HepG2 (cell line): ENCODE results near the gene APLF. TPM values are rescaled to one million over a fixed set of nuclear protein-coding genes. Genes with fewer than 3 reads are reported as not detected.

Experiments
- AGO1 ChIP-seq: fragments of 200-400 bp; formaldehyde crosslinking; IDR thresholded peaks from 2 replicates; pipeline ENCODE4 v1.6.1; 2017; ENCODE audit warnings: mild to moderate bottlenecking, low read depth, low read length, moderate library complexity; ENCODE audit not compliant: poor library complexity, severe bottlenecking
- BORCS8-MEF2B ChIP-seq: sonication (generic); formaldehyde crosslinking; IDR thresholded peaks from 2 replicates; pipeline ENCODE4 v1.8.0; 2022; ENCODE audit warnings: mild to moderate bottlenecking, missing genetic modification reagents
- CAMTA2 ChIP-seq: sonication (generic); formaldehyde crosslinking; IDR thresholded peaks from 2 replicates; pipeline ENCODE4 v1.4.0; 2020; ENCODE audit warnings: mild to moderate bottlenecking, missing genetic modification reagents, borderline replicate concordance
- DNMT3B ChIP-seq: conservative IDR thresholded peaks from 2 replicates; pipeline ENCODE4 v1.6.1; 2016; ENCODE audit warnings: missing biosample characterization, control low read depth
- ETV5 ChIP-seq: IDR thresholded peaks from 2 replicates; pipeline ENCODE4 v1.6.1; 2018; ENCODE audit warnings: missing biosample characterization, missing genetic modification reagents, inconsistent platforms, borderline replicate concordance
- HES4 ChIP-seq: sonication (generic); formaldehyde crosslinking; IDR thresholded peaks from 2 replicates; pipeline ENCODE4 v1.9.0; 2021; ENCODE audit warnings: mild to moderate bottlenecking, missing genetic modification reagents, borderline replicate concordance
- HOXA9 ChIP-seq: sonication (generic); formaldehyde crosslinking; IDR thresholded peaks from 2 replicates; pipeline ENCODE4 v1.8.1; 2022; ENCODE audit warnings: missing genetic modification reagents, mild to moderate bottlenecking, moderate library complexity, borderline replicate concordance
- KLF11 ChIP-seq: IDR thresholded peaks from 2 replicates; pipeline ENCODE4 v1.6.1; 2016; ENCODE audit warnings: missing compliant biosample characterization
- RBAK ChIP-seq: sonication (generic); formaldehyde crosslinking; IDR thresholded peaks from 2 replicates; pipeline ENCODE4 v1.5.1; 2020; ENCODE audit warnings: mild to moderate bottlenecking, missing genetic modification reagents
- ZBTB42 ChIP-seq: sonication (generic); formaldehyde crosslinking; IDR thresholded peaks from 2 replicates; pipeline ENCODE4 v1.5.0; 2020; ENCODE audit warnings: mild to moderate bottlenecking, missing genetic modification reagents
- ZNF253 ChIP-seq: sonication (generic); formaldehyde crosslinking; IDR thresholded peaks from 2 replicates; pipeline ENCODE4 v1.8.0; 2022; ENCODE audit warnings: mild to moderate bottlenecking, missing genetic modification reagents, borderline replicate concordance
- ZNF737 ChIP-seq: sonication (generic); formaldehyde crosslinking; IDR thresholded peaks from 2 replicates; pipeline ENCODE4 v1.5.0; 2020; ENCODE audit warnings: missing genetic modification reagents, mild to moderate bottlenecking, borderline replicate concordance
- polyA plus RNA-seq, 8 experiments: library from polyadenylated mRNA; depleted of rRNA in 3 of 8; stranded (reverse) in 7 of 8; unstranded in 1 of 8; fragments of >200 nt; fragmentation: Illumina TruSeq in 4 of 8; extraction: Trizol in 4 of 8; gene quantifications; 2 replicates each; pipeline versions ENCODE4 v1.2.1 to v1.2.3, GENCODE V29; 2011 to 2016; ENCODE audit warnings: low read depth in 4 of 8, missing spikeins in 1 of 8, mixed read lengths in 1 of 8; ENCODE audit not compliant: insufficient read depth in 1 of 8
- total RNA-seq, 5 experiments: library from RNA; depleted of rRNA; stranded (reverse); fragments of >200 nt; fragmentation: Illumina TruSeq; extraction: Trizol; gene quantifications; 2 replicates each; pipeline ENCODE4 v1.2.3, GENCODE V29; 2016; ENCODE audit warnings: low read depth in 1 of 5
- TF ChIP-seq, protein P1 (sequence below): sonication (generic); formaldehyde crosslinking; IDR thresholded peaks from 2 replicates; pipeline ENCODE4 v1.4.0; 2020; ENCODE audit warnings: missing genetic modification reagents
- TF ChIP-seq, protein P2 (sequence below): sonication (generic); formaldehyde crosslinking; IDR thresholded peaks from 2 replicates; pipeline ENCODE4 v1.5.0; 2020; ENCODE audit warnings: missing genetic modification reagents
- TF ChIP-seq, protein P3 (sequence below): sonication (generic); formaldehyde crosslinking; IDR thresholded peaks from 2 replicates; pipeline ENCODE4 v1.4.0; 2020; ENCODE audit warnings: missing genetic modification reagents, borderline replicate concordance
- TF ChIP-seq, protein P4 (sequence below): IDR thresholded peaks from 2 replicates; pipeline ENCODE4 v1.6.1; 2016; ENCODE audit warnings: mild to moderate bottlenecking, missing biosample characterization, missing genetic modification reagents
- TF ChIP-seq, protein P5 (sequence below): sonication (generic); formaldehyde crosslinking; IDR thresholded peaks from 2 replicates; pipeline ENCODE4 v1.8.0; 2022; ENCODE audit warnings: missing genetic modification reagents, mild to moderate bottlenecking, moderate library complexity, borderline replicate concordance
- TF ChIP-seq, protein P6 (sequence below): sonication (generic); formaldehyde crosslinking; IDR thresholded peaks from 2 replicates; pipeline ENCODE4 v1.4.0; 2020; ENCODE audit warnings: missing genetic modification reagents

APLF gene
- total and polyA plus RNA-seq, 2 of the 13 experiments (the other 11 are each of a cell fraction or from before 2014, with no cell fraction given): 0.45 to 2.2 TPM

DNA sequence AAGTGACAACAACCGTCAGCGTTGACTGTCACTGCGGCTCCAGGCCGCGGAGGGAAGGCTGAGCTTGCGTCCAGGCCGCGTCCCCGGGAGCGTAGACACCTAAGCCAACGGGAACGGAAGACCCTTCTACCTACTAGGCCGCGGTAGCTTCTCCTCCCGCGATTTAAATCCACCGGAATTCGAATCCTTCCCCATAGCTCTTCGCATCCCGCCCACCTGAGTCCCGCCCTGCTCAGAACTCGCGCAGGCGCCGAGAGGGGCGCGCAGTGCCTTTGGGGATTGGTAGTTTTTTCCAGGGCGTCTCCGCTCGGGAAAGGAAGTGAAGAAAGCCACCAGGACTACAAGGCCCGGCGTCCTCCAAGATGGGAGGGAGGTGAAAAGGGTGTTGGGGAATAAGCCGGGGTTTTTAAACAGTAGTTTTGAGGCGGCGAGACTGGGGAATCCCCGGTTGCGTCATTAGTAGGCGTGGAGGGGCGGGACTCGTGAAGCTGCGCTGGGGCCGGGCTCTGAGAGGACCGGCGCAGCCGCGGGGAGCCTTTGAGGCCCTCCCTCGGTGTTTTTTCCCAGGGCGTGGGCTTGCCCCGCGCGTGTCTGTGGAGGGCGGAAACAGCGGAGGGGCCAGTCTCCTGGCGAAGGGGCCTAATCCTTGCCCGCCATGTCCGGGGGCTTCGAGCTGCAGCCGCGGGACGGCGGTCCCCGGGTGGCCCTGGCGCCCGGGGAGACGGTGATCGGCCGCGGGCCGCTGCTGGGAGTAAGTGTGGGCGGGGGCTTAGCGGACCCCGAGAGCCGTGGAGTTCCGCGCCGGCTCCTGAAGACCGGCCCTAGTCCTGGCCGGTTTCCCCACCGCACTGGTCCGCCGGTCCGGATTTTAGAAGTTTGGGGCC, at the start of gene APLF, which contains the start of gene FBXO48 (continued):
- TF ChIP-seq, protein P1, sequence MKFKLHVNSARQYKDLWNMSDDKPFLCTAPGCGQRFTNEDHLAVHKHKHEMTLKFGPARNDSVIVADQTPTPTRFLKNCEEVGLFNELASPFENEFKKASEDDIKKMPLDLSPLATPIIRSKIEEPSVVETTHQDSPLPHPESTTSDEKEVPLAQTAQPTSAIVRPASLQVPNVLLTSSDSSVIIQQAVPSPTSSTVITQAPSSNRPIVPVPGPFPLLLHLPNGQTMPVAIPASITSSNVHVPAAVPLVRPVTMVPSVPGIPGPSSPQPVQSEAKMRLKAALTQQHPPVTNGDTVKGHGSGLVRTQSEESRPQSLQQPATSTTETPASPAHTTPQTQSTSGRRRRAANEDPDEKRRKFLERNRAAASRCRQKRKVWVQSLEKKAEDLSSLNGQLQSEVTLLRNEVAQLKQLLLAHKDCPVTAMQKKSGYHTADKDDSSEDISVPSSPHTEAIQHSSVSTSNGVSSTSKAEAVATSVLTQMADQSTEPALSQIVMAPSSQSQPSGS (CRISPR knock-in tag): peak; percentile 94
- TF ChIP-seq, protein P2, sequence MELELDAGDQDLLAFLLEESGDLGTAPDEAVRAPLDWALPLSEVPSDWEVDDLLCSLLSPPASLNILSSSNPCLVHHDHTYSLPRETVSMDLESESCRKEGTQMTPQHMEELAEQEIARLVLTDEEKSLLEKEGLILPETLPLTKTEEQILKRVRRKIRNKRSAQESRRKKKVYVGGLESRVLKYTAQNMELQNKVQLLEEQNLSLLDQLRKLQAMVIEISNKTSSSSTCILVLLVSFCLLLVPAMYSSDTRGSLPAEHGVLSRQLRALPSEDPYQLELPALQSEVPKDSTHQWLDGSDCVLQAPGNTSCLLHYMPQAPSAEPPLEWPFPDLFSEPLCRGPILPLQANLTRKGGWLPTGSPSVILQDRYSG (CRISPR knock-in tag): peak; percentile 65; the same call in 1 of the 2 replicates
- TF ChIP-seq ETV5 (CRISPR knock-in tag): peak; percentile 51
- no peak; the same call in 1 of the 2 replicates for TF ChIP-seq BORCS8-MEF2B (CRISPR knock-in tag)
- peak; percentile 78 for TF ChIP-seq HES4 (CRISPR knock-in tag)
- TF ChIP-seq DNMT3B: peak; percentile 67
- no peak for TF ChIP-seq ZNF737
- TF ChIP-seq AGO1: peak; percentile 18
- TF ChIP-seq, protein P3, sequence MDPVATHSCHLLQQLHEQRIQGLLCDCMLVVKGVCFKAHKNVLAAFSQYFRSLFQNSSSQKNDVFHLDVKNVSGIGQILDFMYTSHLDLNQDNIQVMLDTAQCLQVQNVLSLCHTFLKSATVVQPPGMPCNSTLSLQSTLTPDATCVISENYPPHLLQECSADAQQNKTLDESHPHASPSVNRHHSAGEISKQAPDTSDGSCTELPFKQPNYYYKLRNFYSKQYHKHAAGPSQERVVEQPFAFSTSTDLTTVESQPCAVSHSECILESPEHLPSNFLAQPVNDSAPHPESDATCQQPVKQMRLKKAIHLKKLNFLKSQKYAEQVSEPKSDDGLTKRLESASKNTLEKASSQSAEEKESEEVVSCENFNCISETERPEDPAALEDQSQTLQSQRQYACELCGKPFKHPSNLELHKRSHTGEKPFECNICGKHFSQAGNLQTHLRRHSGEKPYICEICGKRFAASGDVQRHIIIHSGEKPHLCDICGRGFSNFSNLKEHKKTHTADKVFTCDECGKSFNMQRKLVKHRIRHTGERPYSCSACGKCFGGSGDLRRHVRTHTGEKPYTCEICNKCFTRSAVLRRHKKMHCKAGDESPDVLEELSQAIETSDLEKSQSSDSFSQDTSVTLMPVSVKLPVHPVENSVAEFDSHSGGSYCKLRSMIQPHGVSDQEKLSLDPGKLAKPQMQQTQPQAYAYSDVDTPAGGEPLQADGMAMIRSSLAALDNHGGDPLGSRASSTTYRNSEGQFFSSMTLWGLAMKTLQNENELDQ (CRISPR knock-in tag): 0 out of 2 replicates have a peak, but pooled peaks have one; percentile 29
- TF ChIP-seq, protein P4, sequence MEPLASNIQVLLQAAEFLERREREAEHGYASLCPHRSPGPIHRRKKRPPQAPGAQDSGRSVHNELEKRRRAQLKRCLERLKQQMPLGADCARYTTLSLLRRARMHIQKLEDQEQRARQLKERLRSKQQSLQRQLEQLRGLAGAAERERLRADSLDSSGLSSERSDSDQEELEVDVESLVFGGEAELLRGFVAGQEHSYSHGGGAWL (CRISPR knock-in tag): peak; percentile 88
- TF ChIP-seq KLF11 (CRISPR knock-in tag): no peak
- TF ChIP-seq HOXA9 (CRISPR knock-in tag): no peak
- no peak for TF ChIP-seq ZNF253 (CRISPR knock-in tag)
- no peak for TF ChIP-seq RBAK
- peak; percentile 78; the same call in 1 of the 2 replicates for TF ChIP-seq ZBTB42
- TF ChIP-seq, protein P5, sequence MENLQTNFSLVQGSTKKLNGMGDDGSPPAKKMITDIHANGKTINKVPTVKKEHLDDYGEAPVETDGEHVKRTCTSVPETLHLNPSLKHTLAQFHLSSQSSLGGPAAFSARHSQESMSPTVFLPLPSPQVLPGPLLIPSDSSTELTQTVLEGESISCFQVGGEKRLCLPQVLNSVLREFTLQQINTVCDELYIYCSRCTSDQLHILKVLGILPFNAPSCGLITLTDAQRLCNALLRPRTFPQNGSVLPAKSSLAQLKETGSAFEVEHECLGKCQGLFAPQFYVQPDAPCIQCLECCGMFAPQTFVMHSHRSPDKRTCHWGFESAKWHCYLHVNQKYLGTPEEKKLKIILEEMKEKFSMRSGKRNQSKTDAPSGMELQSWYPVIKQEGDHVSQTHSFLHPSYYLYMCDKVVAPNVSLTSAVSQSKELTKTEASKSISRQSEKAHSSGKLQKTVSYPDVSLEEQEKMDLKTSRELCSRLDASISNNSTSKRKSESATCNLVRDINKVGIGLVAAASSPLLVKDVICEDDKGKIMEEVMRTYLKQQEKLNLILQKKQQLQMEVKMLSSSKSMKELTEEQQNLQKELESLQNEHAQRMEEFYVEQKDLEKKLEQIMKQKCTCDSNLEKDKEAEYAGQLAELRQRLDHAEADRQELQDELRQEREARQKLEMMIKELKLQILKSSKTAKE (CRISPR knock-in tag): no peak
- TF ChIP-seq, protein P6, sequence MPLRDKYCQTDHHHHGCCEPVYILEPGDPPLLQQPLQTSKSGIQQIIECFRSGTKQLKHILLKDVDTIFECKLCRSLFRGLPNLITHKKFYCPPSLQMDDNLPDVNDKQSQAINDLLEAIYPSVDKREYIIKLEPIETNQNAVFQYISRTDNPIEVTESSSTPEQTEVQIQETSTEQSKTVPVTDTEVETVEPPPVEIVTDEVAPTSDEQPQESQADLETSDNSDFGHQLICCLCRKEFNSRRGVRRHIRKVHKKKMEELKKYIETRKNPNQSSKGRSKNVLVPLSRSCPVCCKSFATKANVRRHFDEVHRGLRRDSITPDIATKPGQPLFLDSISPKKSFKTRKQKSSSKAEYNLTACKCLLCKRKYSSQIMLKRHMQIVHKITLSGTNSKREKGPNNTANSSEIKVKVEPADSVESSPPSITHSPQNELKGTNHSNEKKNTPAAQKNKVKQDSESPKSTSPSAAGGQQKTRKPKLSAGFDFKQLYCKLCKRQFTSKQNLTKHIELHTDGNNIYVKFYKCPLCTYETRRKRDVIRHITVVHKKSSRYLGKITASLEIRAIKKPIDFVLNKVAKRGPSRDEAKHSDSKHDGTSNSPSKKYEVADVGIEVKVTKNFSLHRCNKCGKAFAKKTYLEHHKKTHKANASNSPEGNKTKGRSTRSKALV (CRISPR knock-in tag): peak; percentile 74
- peak; percentile 89; the same call in 1 of the 2 replicates for TF ChIP-seq CAMTA2 (CRISPR knock-in tag)
